SJSA1 (cell line): ENCODE data around the gene GDF11. TPM values are rescaled to one million over a fixed set of nuclear protein-coding genes. Genes with fewer than 3 reads are reported as not detected.

Experiments used
- DNase-seq, 2 experiments: peaks; one replicate each; pipeline ENCODE4 v3.0.0-alpha.2; 2015 to 2020; ENCODE audit warnings: low spot score in 2 of 2, low read depth in 1 of 2
- H3K27ac ChIP-seq: fragments of 250-450 bp; sonication (Bioruptor Pico); 2 replicates; pipeline ENCODE4 v1.5.1; 2020; ENCODE audit warnings: mild to moderate bottlenecking, moderate library complexity
- H3K27me3 ChIP-seq: fragments of 250-450 bp; sonication (Bioruptor Pico); replicated peaks from 2 replicates; pipeline ENCODE4 v1.5.1; 2020; ENCODE audit warnings: mild to moderate bottlenecking, moderate library complexity
- H3K36me3 ChIP-seq: fragments of 250-450 bp; sonication (Bioruptor Pico); 2 replicates; pipeline ENCODE4 v1.5.1; 2020; ENCODE audit warnings: mild to moderate bottlenecking
- H3K4me1 ChIP-seq: fragments of 250-450 bp; sonication (Bioruptor Pico); replicated peaks from 2 replicates; pipeline ENCODE4 v1.6.1; 2021; ENCODE audit warnings: mild to moderate bottlenecking
- H3K4me3 ChIP-seq: fragments of 250-450 bp; sonication (Bioruptor Pico); 2 replicates; pipeline ENCODE4 v1.5.1; 2020; ENCODE audit warnings: mild to moderate bottlenecking
- H3K9me3 ChIP-seq: fragments of 250-450 bp; sonication (Bioruptor Pico); replicated peaks from 2 replicates; pipeline ENCODE4 v1.5.1; 2020; ENCODE audit warnings: mild to moderate bottlenecking
- total RNA-seq: library from RNA; depleted of rRNA; stranded (reverse); fragments of >200 nt; shearing (Covaris generic); gene quantifications from 2 replicates; pipeline ENCODE4 v1.2.3, GENCODE V29; 2014

GDF11 gene
- total RNA-seq, 1 experiment from 2014 or later: 2.7 TPM

DNA sequence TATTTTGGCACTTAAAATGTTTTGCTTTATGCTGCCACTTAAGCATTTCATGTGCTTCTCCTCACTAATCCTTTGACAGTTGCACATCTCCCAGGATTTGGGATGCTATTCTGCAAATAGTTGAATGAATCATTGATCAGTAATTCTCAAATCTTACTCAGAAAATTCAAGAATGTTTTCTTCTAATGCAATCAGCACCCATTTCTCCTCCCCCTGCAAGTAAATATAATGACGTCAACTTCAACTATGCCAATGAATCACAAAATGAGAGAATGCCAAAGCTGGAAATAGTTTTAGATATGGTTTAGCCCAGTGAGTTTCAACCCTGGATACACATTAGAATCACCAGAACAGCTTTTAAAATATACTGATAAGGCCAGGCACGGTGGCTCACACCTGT lies 29.2 kb upstream of the GDF11 start:
- no peak overlapping the region for H3K4me3 ChIP-seq
- H3K4me1 ChIP-seq: peaks cover 26% of the 10 kb centered on the region

GRCh38 chr12:55715169-55715764 lies 27.7 kb upstream of the GDF11 start:
- Histone ChIP-seq H3K27me3 (peaks cover 6% of the 10 kb centered on the region; the same call in 1 of the 2 replicates), H3K27ac (peak overlapping the region; percentile 72; the same call in 1 of the 2 replicates), H3K4me3 (peak overlapping the region; percentile 60), H3K9me3 (no peaks in the 10 kb centered on the region), H3K36me3 (peaks cover 1% of the 10 kb centered on the region; the same call in 1 of the 2 replicates), H3K4me1 (peaks cover 26% of the 10 kb centered on the region)
- no peak for DNase-seq

More for the DNA sequence above, 29.2 kb upstream of the GDF11 start:
- Histone ChIP-seq H3K9me3 (no peaks in the 10 kb centered on the region), H3K27me3 (peaks cover 14% of the 10 kb centered on the region), H3K27ac (no peak overlapping the region), H3K36me3 (no peaks in the 10 kb centered on the region)
- DNase-seq: no peak

- peaks cover 6% of the 10 kb centered on the region; the same call in 1 of the 2 replicates for H3K27me3 ChIP-seq
- H3K9me3 ChIP-seq: no peaks in the 10 kb centered on the region
- peak within 1 kb of the TSS; percentile 60 for H3K4me3 ChIP-seq
- peaks cover 32% of the 10 kb centered on the region for H3K4me1 ChIP-seq
- peak within 1 kb of the TSS; percentile 72 for H3K27ac ChIP-seq
- H3K36me3 ChIP-seq: peaks cover 4% of the 10 kb centered on the region; the same call in 1 of the 2 replicates
- DNase-seq: peak; percentile 90 to 93
These were observed 26.9 kb upstream of the GDF11 start, which contains the start of gene BLOC1S1 for GRCh38 chr12:55715833-55716581. TSS of gene BLOC1S1 (plus strand) at chr12:55716046. CDS start at chr12:55716052, 6 bp downstream.

- no peaks in the 10 kb centered on the region for H3K9me3 ChIP-seq
- peak overlapping the region; percentile 72; the same call in 1 of the 2 replicates for H3K27ac ChIP-seq
- peak overlapping the region; percentile 60 for H3K4me3 ChIP-seq
- DNase-seq: no peak
- H3K36me3 ChIP-seq: peaks cover 4% of the 10 kb centered on the region; the same call in 1 of the 2 replicates
- peaks cover 38% of the 10 kb centered on the region for H3K4me1 ChIP-seq
- H3K27me3 ChIP-seq: peaks cover 3% of the 10 kb centered on the region; the same call in 1 of the 2 replicates
These were observed 26.4 kb upstream of the GDF11 start for GRCh38 chr12:55716582-55716957.

GRCh38 chr12:55717011-55718007 lies 25.6 kb upstream of the GDF11 start:
- no peak for DNase-seq
- peak overlapping the region; percentile 60 for H3K4me3 ChIP-seq
- H3K27me3 ChIP-seq: no peaks in the 10 kb centered on the region
- no peak overlapping the region for H3K27ac ChIP-seq
- H3K4me1 ChIP-seq: peaks cover 42% of the 10 kb centered on the region
- no peaks in the 10 kb centered on the region for H3K9me3 ChIP-seq
- H3K36me3 ChIP-seq: peaks cover 8% of the 10 kb centered on the region; the same call in 1 of the 2 replicates

DNA sequence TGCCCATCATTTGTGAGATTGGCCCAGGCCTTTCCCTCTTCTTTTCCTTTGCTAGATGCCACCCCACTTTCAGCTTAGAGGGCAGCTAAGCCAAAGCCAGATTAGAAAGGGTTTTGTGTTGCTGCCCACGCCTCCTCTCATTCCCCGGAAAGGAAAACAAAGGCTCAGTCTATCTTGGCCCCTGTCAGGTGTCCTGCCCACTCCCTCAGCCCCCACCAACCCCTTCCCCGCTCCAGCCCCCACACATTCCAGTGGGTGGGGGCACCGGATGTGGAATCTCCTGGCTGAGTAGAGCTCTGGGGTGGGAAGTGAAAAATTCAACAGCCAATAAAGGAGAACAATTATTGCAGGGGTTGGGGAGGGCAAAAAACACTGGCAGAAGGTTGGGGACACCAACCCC lies 24.9 kb upstream of the GDF11 start:
- H3K4me1 ChIP-seq: peaks cover 42% of the 10 kb centered on the region
- no peak overlapping the region for H3K27ac ChIP-seq
- H3K9me3 ChIP-seq: no peaks in the 10 kb centered on the region
- no peak overlapping the region for H3K4me3 ChIP-seq
- no peaks in the 10 kb centered on the region for H3K27me3 ChIP-seq
- no peak for DNase-seq
- H3K36me3 ChIP-seq: peaks cover 13% of the 10 kb centered on the region

GRCh38 chr12:55718624-55719275 lies 24.2 kb upstream of the GDF11 start:
- H3K4me1 ChIP-seq: peaks cover 42% of the 10 kb centered on the region
- no peak overlapping the region for H3K27ac ChIP-seq
- no peaks in the 10 kb centered on the region for H3K27me3 ChIP-seq
- no peak for DNase-seq
- H3K4me3 ChIP-seq: no peak overlapping the region
- H3K9me3 ChIP-seq: no peaks in the 10 kb centered on the region
- H3K36me3 ChIP-seq: peaks cover 20% of the 10 kb centered on the region

DNA sequence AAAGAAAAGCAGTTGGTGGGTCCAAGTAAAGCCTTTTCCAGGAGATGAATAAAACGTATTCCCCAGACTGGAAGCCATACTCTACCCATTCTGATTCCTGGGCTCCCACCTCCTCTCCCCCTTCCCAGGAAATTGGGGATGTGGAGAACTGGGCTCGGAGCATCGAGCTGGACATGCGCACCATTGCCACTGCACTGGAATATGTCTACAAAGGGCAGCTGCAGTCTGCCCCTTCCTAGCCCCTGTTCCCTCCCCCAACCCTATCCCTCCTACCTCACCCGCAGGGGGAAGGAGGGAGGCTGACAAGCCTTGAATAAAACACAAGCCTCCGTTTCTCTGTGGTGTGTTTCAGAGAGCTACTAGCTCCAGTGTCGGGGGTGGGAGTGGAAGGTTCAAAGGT lies 23.6 kb upstream of the GDF11 start:
- Histone ChIP-seq H3K27me3 (no peaks in the 10 kb centered on the region), H3K36me3 (peaks cover 26% of the 10 kb centered on the region), H3K4me1 (peaks cover 42% of the 10 kb centered on the region), H3K4me3 (no peak overlapping the region), H3K9me3 (no peaks in the 10 kb centered on the region), H3K27ac (no peak overlapping the region)
- no peak for DNase-seq

DNA sequence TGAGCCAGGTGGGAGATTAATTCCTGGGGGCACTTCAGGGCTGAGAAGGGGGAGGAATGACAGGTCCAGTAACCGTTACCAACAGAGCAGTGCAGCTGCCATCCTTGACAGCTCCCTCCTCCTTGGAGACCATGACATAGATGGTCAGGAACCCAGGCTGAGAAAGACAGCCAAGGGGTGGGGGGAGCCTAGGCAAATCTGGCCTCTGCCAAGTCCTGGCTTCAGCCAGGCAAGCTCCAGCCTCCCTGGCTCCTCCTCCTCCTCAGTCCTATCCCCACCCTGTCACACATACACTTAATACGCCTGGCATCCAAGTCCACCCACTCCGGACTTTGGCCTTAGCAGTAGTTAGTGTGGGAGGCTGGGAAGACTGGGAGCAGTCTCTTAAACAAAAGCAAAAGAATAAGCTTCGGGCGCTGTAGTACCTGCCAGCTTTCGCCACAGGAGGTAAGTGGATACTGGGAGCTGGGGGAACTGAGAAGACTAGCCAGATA lies 22.8 kb upstream of the GDF11 start, which contains the start of gene RDH5:
Gene RDH5, plus strand, starts transcription at position 323 of the 494 bp plus-strand sequence. CDS start 792 bp downstream, outside the sequence.
- DNase-seq: no peak
- Histone ChIP-seq H3K27ac (no peak within 1 kb of the TSS), H3K27me3 (no peaks in the 10 kb centered on the region), H3K9me3 (no peaks in the 10 kb centered on the region), H3K36me3 (peaks cover 34% of the 10 kb centered on the region), H3K4me3 (no peak within 1 kb of the TSS), H3K4me1 (peaks cover 42% of the 10 kb centered on the region)

DNA sequence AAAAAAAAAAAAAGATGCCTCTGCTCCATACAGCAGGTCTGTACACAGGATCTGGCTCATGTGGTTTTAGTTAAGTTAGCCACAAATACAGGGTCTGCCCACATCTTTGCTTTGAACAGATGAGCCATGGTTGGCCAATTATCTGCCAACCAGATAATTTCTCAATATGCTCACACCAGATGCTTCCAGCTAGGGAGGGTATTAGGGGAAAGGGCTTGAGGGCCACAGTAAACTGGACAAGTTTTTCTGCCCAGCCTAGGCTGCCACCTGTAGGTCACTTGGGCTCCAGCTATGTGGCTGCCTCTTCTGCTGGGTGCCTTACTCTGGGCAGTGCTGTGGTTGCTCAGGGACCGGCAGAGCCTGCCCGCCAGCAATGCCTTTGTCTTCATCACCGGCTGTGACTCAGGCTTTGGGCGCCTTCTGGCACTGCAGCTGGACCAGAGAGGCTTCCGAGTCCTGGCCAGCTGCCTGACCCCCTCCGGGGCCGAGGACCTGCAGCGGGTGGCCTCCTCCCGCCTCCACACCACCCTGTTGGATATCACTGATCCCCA lies 22.0 kb upstream of the GDF11 start:
- Histone ChIP-seq H3K4me1 (peaks cover 35% of the 10 kb centered on the region), H3K4me3 (no peak overlapping the region)
- peak; percentile 70 to 94 for DNase-seq

GRCh38 chr12:55721601-55722213 lies 21.2 kb upstream of the GDF11 start:
- H3K27me3 ChIP-seq: no peaks in the 10 kb centered on the region
- no peak overlapping the region for H3K4me3 ChIP-seq
- peaks cover 50% of the 10 kb centered on the region for H3K36me3 ChIP-seq
- no peak overlapping the region for H3K27ac ChIP-seq
- H3K9me3 ChIP-seq: no peaks in the 10 kb centered on the region
- peaks cover 34% of the 10 kb centered on the region for H3K4me1 ChIP-seq
- DNase-seq: no peak

More for the DNA sequence above, 22.0 kb upstream of the GDF11 start:
- no peaks in the 10 kb centered on the region for H3K27me3 ChIP-seq
- no peak overlapping the region for H3K27ac ChIP-seq
- H3K9me3 ChIP-seq: no peaks in the 10 kb centered on the region
- H3K36me3 ChIP-seq: peaks cover 42% of the 10 kb centered on the region

DNA sequence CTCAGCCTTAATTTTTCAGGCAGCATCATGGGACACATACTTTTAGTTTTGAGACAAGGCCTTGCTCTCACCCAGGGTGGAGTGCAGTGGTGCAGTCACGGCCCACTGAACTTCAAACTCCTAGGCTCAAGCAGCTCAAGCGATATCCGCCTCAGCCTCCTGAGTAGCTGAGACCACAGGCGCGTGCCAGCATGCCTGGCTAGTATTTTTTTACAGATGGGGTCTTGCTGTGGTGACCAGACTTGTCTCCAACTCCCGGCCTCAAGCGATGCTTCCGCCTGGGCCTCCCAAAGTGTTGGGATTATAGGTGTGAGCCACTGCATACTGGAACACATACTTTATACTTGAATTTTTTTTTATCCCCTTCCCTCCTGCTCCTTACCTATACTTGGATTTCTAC lies 20.0 kb upstream of the GDF11 start:
- Histone ChIP-seq H3K27ac (no peak overlapping the region), H3K36me3 (peaks cover 62% of the 10 kb centered on the region), H3K4me3 (no peak overlapping the region), H3K4me1 (peaks cover 34% of the 10 kb centered on the region), H3K9me3 (no peaks in the 10 kb centered on the region), H3K27me3 (no peaks in the 10 kb centered on the region)
- DNase-seq: no peak
